WTC11 (cell line): ENCODE data around the gene C3orf33. TPM values are rescaled to one million over a fixed set of nuclear protein-coding genes. Genes with fewer than 3 reads are reported as not detected.

Experiments used
- ATAC-seq: fragments of 200-7000 bp; cut with Tn5 transposase; 2 replicates; pipeline ENCODE4 v1.10.0; 2021; ENCODE audit warnings: mild to moderate bottlenecking, moderate library complexity
- CTCF ChIA-PET: fragments of 300-600 bp; sonication (Branson Sonifier 250); formaldehyde crosslinking; loops from one replicate; lab custom pipeline; 2021; ENCODE audit warnings: antibody characterized with exemption; lab: Charles Lee
- POLR2A ChIA-PET: fragments of 350-600 bp; sonication (Branson Sonifier 250); formaldehyde crosslinking; loops from one replicate; lab custom pipeline; 2021; ENCODE audit warnings: antibody characterized with exemption; lab: Charles Lee
- DNase-seq: peaks from one replicate; pipeline ENCODE4 v3.0.0; 2021; ENCODE audit warnings: low spot score
- H3K27ac Mint-ChIP-seq: 2 replicates; pipeline ENCODE4 v1.8.0; 2021; ENCODE audit warnings: mixed read lengths
- H3K27me3 Mint-ChIP-seq: 2 replicates; pipeline ENCODE4 v1.8.0; 2021; ENCODE audit warnings: low read depth, mild to moderate bottlenecking, moderate library complexity, mixed read lengths
- H3K36me3 Mint-ChIP-seq: 2 replicates; pipeline ENCODE4 v1.8.0; 2021; ENCODE audit warnings: mixed read lengths
- H3K4me1 Mint-ChIP-seq: 2 replicates; pipeline ENCODE4 v1.8.0; 2022; ENCODE audit warnings: mixed read lengths
- H3K4me3 Mint-ChIP-seq: 2 replicates; pipeline ENCODE4 v1.8.0; 2021; ENCODE audit warnings: mild to moderate bottlenecking, moderate library complexity, mixed read lengths
- H3K9me3 Mint-ChIP-seq: 2 replicates; pipeline ENCODE4 v1.8.0; 2021; ENCODE audit warnings: mixed read lengths
- CBFB ChIP-seq: sonication (generic); formaldehyde crosslinking; IDR thresholded peaks from 2 replicates; pipeline ENCODE4 v1.8.1; 2022; ENCODE audit warnings: mild to moderate bottlenecking, low read depth, missing genetic modification reagents
- CREM ChIP-seq: sonication (generic); formaldehyde crosslinking; IDR thresholded peaks from 2 replicates; pipeline ENCODE4 v1.8.1; 2022; ENCODE audit warnings: mild to moderate bottlenecking, missing genetic modification reagents, moderate library complexity
- CTCF ChIP-seq: fragments of 200-600 bp; IDR thresholded peaks from 2 replicates; pipeline ENCODE4 v1.8.0; 2022; ENCODE audit warnings: antibody characterized with exemption
- E2F1 ChIP-seq: sonication (generic); formaldehyde crosslinking; IDR thresholded peaks from 2 replicates; pipeline ENCODE4 v1.8.0; 2022; ENCODE audit warnings: mild to moderate bottlenecking, missing genetic modification reagents
- ESRRA ChIP-seq: sonication (generic); formaldehyde crosslinking; IDR thresholded peaks from 2 replicates; pipeline ENCODE4 v1.8.1; 2022; ENCODE audit warnings: mild to moderate bottlenecking, missing genetic modification reagents, borderline replicate concordance
- FOXP1 ChIP-seq: sonication (generic); formaldehyde crosslinking; IDR thresholded peaks from 2 replicates; pipeline ENCODE4 v1.8.0; 2022; ENCODE audit warnings: missing genetic modification reagents, mild to moderate bottlenecking, moderate library complexity, borderline replicate concordance
- GTF2I ChIP-seq: fragments of 250-450 bp; sonication (Bioruptor Pico); conservative IDR thresholded peaks from 2 replicates; pipeline ENCODE4 v1.4.0; 2021; ENCODE audit warnings: mild to moderate bottlenecking
- HMGXB4 ChIP-seq: sonication (generic); formaldehyde crosslinking; IDR thresholded peaks from 2 replicates; pipeline ENCODE4 v1.8.1; 2023; ENCODE audit warnings: mild to moderate bottlenecking, moderate library complexity, missing genetic modification reagents
- IRF2 ChIP-seq: sonication (generic); formaldehyde crosslinking; IDR thresholded peaks from 2 replicates; pipeline ENCODE4 v1.8.0; 2022; ENCODE audit warnings: low read depth, missing genetic modification reagents, borderline replicate concordance
- JAZF1 ChIP-seq: fragments of 250-450 bp; sonication (Bioruptor Pico); IDR thresholded peaks from 2 replicates; pipeline ENCODE4 v1.9.0; 2021; ENCODE audit warnings: moderate library complexity, mild to moderate bottlenecking, inconsistent platforms
- MXD4 ChIP-seq: fragments of 250-450 bp; sonication (Bioruptor Pico); IDR thresholded peaks from 2 replicates; pipeline ENCODE4 v1.8.0; 2021; ENCODE audit warnings: mild to moderate bottlenecking, moderate library complexity, borderline replicate concordance
- NR2C2 ChIP-seq: sonication (generic); formaldehyde crosslinking; IDR thresholded peaks from 2 replicates; pipeline ENCODE4 v1.8.0; 2022; ENCODE audit warnings: mild to moderate bottlenecking, missing genetic modification reagents
- NR3C1 ChIP-seq: sonication (generic); formaldehyde crosslinking; conservative IDR thresholded peaks from 2 replicates; pipeline ENCODE4 v1.8.1; 2023; ENCODE audit warnings: low read depth, mild to moderate bottlenecking, missing genetic modification reagents
- RELA ChIP-seq: sonication (generic); formaldehyde crosslinking; IDR thresholded peaks from 2 replicates; pipeline ENCODE4 v1.8.1; 2022; ENCODE audit warnings: missing genetic modification reagents, mild to moderate bottlenecking, borderline replicate concordance
- RORB ChIP-seq: fragments of 250-450 bp; sonication (Bioruptor Pico); IDR thresholded peaks from 2 replicates; pipeline ENCODE4 v1.9.0; 2021; ENCODE audit warnings: mild to moderate bottlenecking
- TEAD1 ChIP-seq: sonication (generic); formaldehyde crosslinking; IDR thresholded peaks from 2 replicates; pipeline ENCODE4 v1.8.0; 2022; ENCODE audit warnings: mild to moderate bottlenecking, missing genetic modification reagents
- TEAD4 ChIP-seq: sonication (generic); formaldehyde crosslinking; IDR thresholded peaks from 2 replicates; pipeline ENCODE4 v1.8.0; 2022; ENCODE audit warnings: mild to moderate bottlenecking, missing genetic modification reagents
- ZNF396 ChIP-seq: fragments of 250-450 bp; sonication (Bioruptor Pico); IDR thresholded peaks from 2 replicates; pipeline ENCODE4 v1.8.0; 2021; ENCODE audit warnings: mild to moderate bottlenecking, moderate library complexity, borderline replicate concordance
- ZNF416 ChIP-seq: fragments of 250-450 bp; sonication (Bioruptor Pico); IDR thresholded peaks from 2 replicates; pipeline ENCODE4 v1.9.0; 2021; ENCODE audit warnings: mild to moderate bottlenecking, inconsistent platforms
- ZNF671 ChIP-seq: fragments of 250-450 bp; sonication (Bioruptor Pico); IDR thresholded peaks from 2 replicates; pipeline ENCODE4 v1.8.0; 2021; ENCODE audit warnings: mild to moderate bottlenecking
- total RNA-seq: library from RNA; stranded (reverse); gene quantifications from 3 replicates; pipeline ENCODE4 v1.2.3, GENCODE V29; 2021
- TF ChIP-seq, protein P1 (sequence below): sonication (generic); formaldehyde crosslinking; IDR thresholded peaks from 2 replicates; pipeline ENCODE4 v1.8.1; 2023; ENCODE audit warnings: mild to moderate bottlenecking, missing genetic modification reagents, moderate library complexity
- TF ChIP-seq, protein P2 (sequence below): sonication (generic); formaldehyde crosslinking; IDR thresholded peaks from 2 replicates; pipeline ENCODE4 v1.8.1; 2022; ENCODE audit warnings: missing genetic modification reagents, borderline replicate concordance

C3orf33 gene
- total RNA-seq, 1 experiment from 2014 or later = 2.8 TPM

DNA sequence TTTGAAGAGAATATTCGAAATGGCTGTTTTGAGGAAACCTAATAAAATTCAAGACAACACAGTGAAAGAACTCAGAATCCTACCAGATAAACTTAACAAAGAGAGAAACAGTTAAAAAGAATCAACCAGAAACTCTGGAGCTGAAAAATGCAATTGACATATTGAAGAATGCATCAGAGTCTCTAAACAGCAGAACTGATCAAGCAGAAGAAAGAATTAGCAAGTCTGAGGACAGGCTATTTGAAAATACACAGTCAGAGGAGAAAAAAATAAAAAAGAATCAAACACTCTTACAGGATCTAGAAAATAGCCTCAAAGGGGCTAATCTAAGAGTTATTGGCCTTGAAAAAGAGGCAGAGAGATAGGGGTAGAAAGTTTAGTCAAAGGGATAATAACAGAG, 13.5 kb downstream of the C3orf33 start:
- H3K27me3 Mint-ChIP-seq = no peaks in the 10 kb centered on the region
- peaks cover 12% of the 10 kb centered on the region for H3K9me3 Mint-ChIP-seq
- H3K36me3 Mint-ChIP-seq = peaks cover 14% of the 10 kb centered on the region
- ChIA-PET POLR2A (no interaction called here), CTCF (interaction anchor here (3.2 kb wide), 1 partner anchor 13 kb away, joined by 23 read pairs; the partner anchor contains the start of gene C3orf33)
- peaks cover 12% of the 10 kb centered on the region for H3K4me1 Mint-ChIP-seq
- H3K27ac Mint-ChIP-seq = peak overlapping the region; percentile 12; the same call in 1 of the 2 replicates
- no peak for DNase-seq
- TF ChIP-seq ESRRA (CRISPR knock-in tag) (no peak), TEAD1 (CRISPR knock-in tag) (no peak), CBFB (CRISPR knock-in tag) (no peak), GTF2I (no peak), JAZF1 (CRISPR knock-in tag) (no peak), MXD4 (no peak), NR2C2 (CRISPR knock-in tag) (no peak), CREM (CRISPR knock-in tag) (no peak), NR3C1 (CRISPR knock-in tag) (no peak), HMGXB4 (no peak), RELA (CRISPR knock-in tag) (no peak), E2F1 (CRISPR knock-in tag) (no peak), ZNF416 (CRISPR knock-in tag) (no peak), ZNF671 (CRISPR knock-in tag) (no peak), FOXP1 (CRISPR knock-in tag) (no peak), RORB (no peak), CTCF (no peak)
- TF ChIP-seq, protein P1, sequence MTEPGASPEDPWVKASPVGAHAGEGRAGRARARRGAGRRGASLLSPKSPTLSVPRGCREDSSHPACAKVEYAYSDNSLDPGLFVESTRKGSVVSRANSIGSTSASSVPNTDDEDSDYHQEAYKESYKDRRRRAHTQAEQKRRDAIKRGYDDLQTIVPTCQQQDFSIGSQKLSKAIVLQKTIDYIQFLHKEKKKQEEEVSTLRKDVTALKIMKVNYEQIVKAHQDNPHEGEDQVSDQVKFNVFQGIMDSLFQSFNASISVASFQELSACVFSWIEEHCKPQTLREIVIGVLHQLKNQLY (CRISPR knock-in tag) = no peak
- TF ChIP-seq, protein P2, sequence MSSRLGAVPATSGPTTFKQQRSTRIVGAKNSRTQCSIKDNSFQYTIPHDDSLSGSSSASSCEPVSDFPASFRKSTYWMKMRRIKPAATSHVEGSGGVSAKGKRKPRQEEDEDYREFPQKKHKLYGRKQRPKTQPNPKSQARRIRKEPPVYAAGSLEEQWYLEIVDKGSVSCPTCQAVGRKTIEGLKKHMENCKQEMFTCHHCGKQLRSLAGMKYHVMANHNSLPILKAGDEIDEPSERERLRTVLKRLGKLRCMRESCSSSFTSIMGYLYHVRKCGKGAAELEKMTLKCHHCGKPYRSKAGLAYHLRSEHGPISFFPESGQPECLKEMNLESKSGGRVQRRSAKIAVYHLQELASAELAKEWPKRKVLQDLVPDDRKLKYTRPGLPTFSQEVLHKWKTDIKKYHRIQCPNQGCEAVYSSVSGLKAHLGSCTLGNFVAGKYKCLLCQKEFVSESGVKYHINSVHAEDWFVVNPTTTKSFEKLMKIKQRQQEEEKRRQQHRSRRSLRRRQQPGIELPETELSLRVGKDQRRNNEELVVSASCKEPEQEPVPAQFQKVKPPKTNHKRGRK (CRISPR knock-in tag) = no peak
- no peak overlapping the region for H3K4me3 Mint-ChIP-seq
- ATAC-seq = no peak

- ChIA-PET POLR2A (interaction anchor here (0.6 kb wide), 1 partner anchor 27 kb away, joined by 11 read pairs; no protein-coding TSS in a partner anchor), CTCF (interaction anchor here (3.2 kb wide), 1 partner anchor 15 kb away, joined by 23 read pairs; the partner anchor contains the start of gene C3orf33)
- H3K27ac Mint-ChIP-seq = 0 out of 2 replicates have a peak overlapping the region, but pooled peaks have one; percentile 11
- peaks cover 12% of the 10 kb centered on the region for H3K9me3 Mint-ChIP-seq
- H3K27me3 Mint-ChIP-seq = no peaks in the 10 kb centered on the region
- H3K36me3 Mint-ChIP-seq = peaks cover 14% of the 10 kb centered on the region
- TF ChIP-seq FOXP1 (CRISPR knock-in tag) (no peak), ZNF396 (CRISPR knock-in tag) (no peak), IRF2 (CRISPR knock-in tag) (no peak), TEAD4 (CRISPR knock-in tag) (no peak)
- TF ChIP-seq, protein P2 (CRISPR knock-in tag) = no peak
- H3K4me3 Mint-ChIP-seq = no peak overlapping the region
- ATAC-seq = peak; percentile 51
- peaks cover 12% of the 10 kb centered on the region for H3K4me1 Mint-ChIP-seq
- no peak for DNase-seq
Measured at GRCh38 chr3:155791190-155791589, 14.9 kb downstream of the C3orf33 start.
